H9 (cell line): Measurements from ENCODE around the gene VASN. TPM values are rescaled to one million over a fixed set of nuclear protein-coding genes. Genes with fewer than 3 reads are reported as not detected.

Experiments
- DNase-seq: peaks from one replicate; pipeline ENCODE4 v3.0.0-alpha.2; 2017
- H2AFZ ChIP-seq: one replicate; pipeline ENCODE4 v1.6.1; 2013; ENCODE audit warnings: mild to moderate bottlenecking, low read length, control low read depth, moderate library complexity
- H2AK5ac ChIP-seq: 2 replicates; pipeline ENCODE4 v1.6.1; 2013; ENCODE audit warnings: low read length, control low read depth, mixed read lengths; ENCODE audit not compliant: insufficient read length
- H2BK120ac ChIP-seq: one replicate; pipeline ENCODE4 v1.6.1; 2013; ENCODE audit warnings: low read depth, mild to moderate bottlenecking, low read length, control low read depth, inconsistent platforms; ENCODE audit not compliant: poor library complexity, severe bottlenecking
- H2BK12ac ChIP-seq: 2 replicates; pipeline ENCODE4 v1.6.1; 2013; ENCODE audit warnings: low read length, control low read depth, mixed read lengths, low read depth; ENCODE audit not compliant: insufficient read length
- H2BK15ac ChIP-seq: 2 replicates; pipeline ENCODE4 v1.6.1; 2013; ENCODE audit warnings: low read depth, low read length, control low read depth
- H2BK20ac ChIP-seq: one replicate; pipeline ENCODE4 v1.6.1; 2013; ENCODE audit warnings: low read depth, mild to moderate bottlenecking, low read length, control low read depth, inconsistent platforms; ENCODE audit not compliant: poor library complexity, severe bottlenecking
- H2BK5ac ChIP-seq: 2 replicates; pipeline ENCODE4 v1.6.1; 2013; ENCODE audit warnings: low read length, control low read depth, mixed read lengths; ENCODE audit not compliant: insufficient read length
- H3K14ac ChIP-seq: 2 replicates; pipeline ENCODE4 v1.6.1; 2013; ENCODE audit warnings: low read length, control low read depth; ENCODE audit not compliant: insufficient read depth
- H3K18ac ChIP-seq: 2 replicates; pipeline ENCODE4 v1.6.1; 2013; ENCODE audit warnings: low read depth, mild to moderate bottlenecking, mixed read lengths, low read length, control low read depth; ENCODE audit not compliant: insufficient read length
- H3K23ac ChIP-seq: 2 replicates; pipeline ENCODE4 v1.6.1; 2013; ENCODE audit warnings: low read length, control low read depth, mixed read lengths, low read depth; ENCODE audit not compliant: insufficient read length
- H3K23me2 ChIP-seq: 2 replicates; pipeline ENCODE4 v1.6.1; 2013; ENCODE audit warnings: low read depth, mild to moderate bottlenecking, mixed read lengths, low read length, control low read depth; ENCODE audit not compliant: insufficient read length, poor library complexity, severe bottlenecking
- H3K27ac ChIP-seq: 2 replicates; pipeline ENCODE4 v1.5.1; 2013; ENCODE audit warnings: low read length, control low read depth, mixed read lengths, low read depth; ENCODE audit not compliant: insufficient read length
- H3K27me3 ChIP-seq: 2 replicates; pipeline ENCODE4 v1.6.1; 2013; ENCODE audit warnings: low read length, control low read depth, inconsistent platforms; ENCODE audit not compliant: insufficient read depth
- H3K4ac ChIP-seq: 2 replicates; pipeline ENCODE4 v1.6.1; 2013; ENCODE audit warnings: low read depth, mild to moderate bottlenecking, control low read depth, inconsistent platforms, low read length, moderate library complexity
- H3K4me1 ChIP-seq: 2 replicates; pipeline ENCODE4 v1.6.1; 2013; ENCODE audit warnings: low read length, control low read depth, inconsistent platforms; ENCODE audit not compliant: insufficient read depth
- H3K4me2 ChIP-seq: 2 replicates; pipeline ENCODE4 v1.6.1; 2013; ENCODE audit warnings: low read length, control low read depth, mixed read lengths; ENCODE audit not compliant: insufficient read length, insufficient read depth
- H3K56ac ChIP-seq: 2 replicates; pipeline ENCODE4 v1.6.1; 2013; ENCODE audit warnings: low read depth, mild to moderate bottlenecking, mixed read lengths, low read length, control low read depth; ENCODE audit not compliant: insufficient read length
- H3K79me1 ChIP-seq: 2 replicates; pipeline ENCODE4 v1.6.1; 2013; ENCODE audit warnings: low read depth, mild to moderate bottlenecking, moderate library complexity, low read length, control low read depth, inconsistent platforms; ENCODE audit not compliant: insufficient read depth, poor library complexity, severe bottlenecking
- H3K79me2 ChIP-seq: 2 replicates; pipeline ENCODE4 v1.6.1; 2013; ENCODE audit warnings: low read length, control low read depth, inconsistent platforms; ENCODE audit not compliant: insufficient read depth
- H3K9ac ChIP-seq: 2 replicates; pipeline ENCODE4 v1.6.1; 2013; ENCODE audit warnings: low read length, control low read depth, mixed read lengths; ENCODE audit not compliant: insufficient read length; ENCODE audit errors: extremely low read depth
- H3K9me3 ChIP-seq: one replicate; pipeline ENCODE4 v1.6.1; 2013; ENCODE audit warnings: low read depth, low read length, inconsistent platforms; ENCODE audit not compliant: control insufficient read depth
- H3T11ph ChIP-seq: one replicate; pipeline ENCODE4 v1.6.1; 2013; ENCODE audit warnings: mild to moderate bottlenecking, low read length, control low read depth, inconsistent platforms
- H4K20me1 ChIP-seq: one replicate; pipeline ENCODE4 v1.6.1; 2013; ENCODE audit not compliant: control insufficient read depth, insufficient read length, insufficient read depth
- H4K5ac ChIP-seq: 2 replicates; pipeline ENCODE4 v1.6.1; 2013; ENCODE audit warnings: low read depth, mild to moderate bottlenecking, mixed read lengths, low read length, control low read depth; ENCODE audit not compliant: insufficient read length
- H4K8ac ChIP-seq: replicated peaks from 2 replicates; pipeline ENCODE4 v1.6.1; 2013; ENCODE audit warnings: low read length, control low read depth, mixed read lengths, low read depth; ENCODE audit not compliant: insufficient read length
- H4K91ac ChIP-seq: 2 replicates; pipeline ENCODE4 v1.6.1; 2013; ENCODE audit warnings: low read depth, mild to moderate bottlenecking, moderate library complexity, mixed read lengths, low read length, control low read depth; ENCODE audit not compliant: insufficient read length
- H3K27ac Mint-ChIP-seq, 3 experiments: 2 replicates in 2 of 3; 3 replicates in 1 of 3; pipeline ENCODE4 v1.8.0; 2020 to 2021; ENCODE audit warnings: mixed read lengths in 3 of 3, mild to moderate bottlenecking in 1 of 3, moderate library complexity in 1 of 3
- H3K27me3 Mint-ChIP-seq: 2 replicates; pipeline ENCODE4 v1.8.0; 2021; ENCODE audit warnings: low read depth, mild to moderate bottlenecking, moderate library complexity, mixed read lengths
- H3K36me3 Mint-ChIP-seq, 3 experiments: 2 replicates in 2 of 3; 3 replicates in 1 of 3; pipeline ENCODE4 v1.8.0; 2020 to 2021; ENCODE audit warnings: low read depth in 3 of 3, mixed read lengths in 3 of 3; ENCODE audit not compliant: insufficient read depth in 1 of 3
- H3K4me1 Mint-ChIP-seq, 2 experiments: 2 replicates each; pipeline ENCODE4 v1.8.0; 2020; ENCODE audit warnings: mixed read lengths in 2 of 2
- H3K4me3 Mint-ChIP-seq, 2 experiments: 2 replicates in 1 of 2; 3 replicates in 1 of 2; pipeline ENCODE4 v1.8.0; 2020 to 2021; ENCODE audit warnings: mild to moderate bottlenecking in 2 of 2, mixed read lengths in 2 of 2, moderate library complexity in 1 of 2
- H3K9me3 Mint-ChIP-seq, 2 experiments: 2 replicates in 1 of 2; 3 replicates in 1 of 2; pipeline ENCODE4 v1.8.0; 2020; ENCODE audit warnings: mild to moderate bottlenecking in 2 of 2, mixed read lengths in 2 of 2, moderate library complexity in 1 of 2
- WGBS: extraction: QIAGEN DNeasy Blood & Tissue Kit; methylation state at CpG from one replicate; pipeline ENCODE4 v1.1.7; 2013; ENCODE audit warnings: missing lambda C conversion rate, low lambda C conversion rate, mixed read lengths; ENCODE audit not compliant: insufficient read length; ENCODE audit errors: extremely low coverage; 5-methylcytosine and 5-hydroxymethylcytosine counted together
- total RNA-seq: library from RNA; stranded (reverse); gene quantifications from 2 replicates; pipeline ENCODE4 v1.2.1, GENCODE V29; 2021
- TF ChIP-seq, protein P1 (sequence below): fragments of 200-600 bp; sonication (generic); conservative IDR thresholded peaks from 3 replicates; pipeline ENCODE4 v1.8.0; 2021; ENCODE audit warnings: antibody characterized with exemption, mild to moderate bottlenecking

VASN gene
- total RNA-seq, 1 experiment from 2014 or later = 11.0 TPM

DNA sequence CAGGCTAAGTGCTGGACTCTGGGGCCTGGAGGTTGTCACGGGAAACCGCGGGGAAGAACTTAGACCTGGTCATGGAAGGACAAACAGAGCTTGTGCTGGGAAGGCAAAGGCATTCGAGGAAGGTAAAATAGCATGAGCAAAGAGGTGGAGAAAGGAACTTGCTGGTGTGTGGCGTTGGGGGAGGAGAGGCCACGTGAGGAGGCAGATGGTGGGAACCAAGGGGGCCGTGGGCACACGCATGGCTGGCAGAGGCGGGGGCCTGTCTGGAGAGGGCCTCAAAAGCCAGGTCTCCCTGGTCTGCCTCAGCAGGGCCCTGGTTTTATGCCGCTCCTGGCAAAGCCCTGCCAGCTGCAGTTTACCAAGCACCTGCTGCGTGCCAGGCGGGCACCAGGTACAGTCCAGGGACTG lies 29.4 kb downstream of the VASN start:
- Histone ChIP-seq H3K27ac (no peak overlapping the region), H3K79me1 (no peaks in the 10 kb centered on the region), H3K56ac (no peak overlapping the region), H3K27me3 (no peaks in the 10 kb centered on the region), H4K91ac (no peak overlapping the region), H3K23me2 (no peaks in the 10 kb centered on the region), H3K4ac (no peak overlapping the region), H2BK120ac (no peak overlapping the region), H3K9ac (no peak overlapping the region), H2BK20ac (no peak overlapping the region), H4K8ac (no peak overlapping the region), H4K5ac (no peak overlapping the region), H2BK15ac (no peak overlapping the region), H3K4me1 (no peaks in the 10 kb centered on the region), H2AK5ac (no peak overlapping the region), H2AFZ (no peak overlapping the region), H3K4me2 (no peak overlapping the region), H3K18ac (no peak overlapping the region), H3K14ac (no peak overlapping the region), H3K23ac (no peak overlapping the region), H3K79me2 (no peaks in the 10 kb centered on the region), H4K20me1 (no peaks in the 10 kb centered on the region), H3K9me3 (no peaks in the 10 kb centered on the region), H3T11ph (no peak overlapping the region), H2BK12ac (no peak overlapping the region), H2BK5ac (no peak overlapping the region)
- Mint-ChIP-seq H3K4me3 (no peak overlapping the region), H3K4me1 (peaks cover 6 to 8% of the 10 kb centered on the region in 2 experiments), H3K27ac (peak overlapping the region in 2 of 3 experiments; percentile 1 to 90; a peak in 5 of 7 replicates), H3K36me3 (peaks cover 0 to 12% (median 0%) of the 10 kb centered on the region in 3 experiments; a peak in 3 of 7 replicates), H3K9me3 (no peaks in the 10 kb centered on the region; a peak in 2 of 5 replicates), H3K27me3 (no peaks in the 10 kb centered on the region)
- no CpG with 5 or more reads among the region's 12 CpGs for WGBS
- TF ChIP-seq, protein P1, sequence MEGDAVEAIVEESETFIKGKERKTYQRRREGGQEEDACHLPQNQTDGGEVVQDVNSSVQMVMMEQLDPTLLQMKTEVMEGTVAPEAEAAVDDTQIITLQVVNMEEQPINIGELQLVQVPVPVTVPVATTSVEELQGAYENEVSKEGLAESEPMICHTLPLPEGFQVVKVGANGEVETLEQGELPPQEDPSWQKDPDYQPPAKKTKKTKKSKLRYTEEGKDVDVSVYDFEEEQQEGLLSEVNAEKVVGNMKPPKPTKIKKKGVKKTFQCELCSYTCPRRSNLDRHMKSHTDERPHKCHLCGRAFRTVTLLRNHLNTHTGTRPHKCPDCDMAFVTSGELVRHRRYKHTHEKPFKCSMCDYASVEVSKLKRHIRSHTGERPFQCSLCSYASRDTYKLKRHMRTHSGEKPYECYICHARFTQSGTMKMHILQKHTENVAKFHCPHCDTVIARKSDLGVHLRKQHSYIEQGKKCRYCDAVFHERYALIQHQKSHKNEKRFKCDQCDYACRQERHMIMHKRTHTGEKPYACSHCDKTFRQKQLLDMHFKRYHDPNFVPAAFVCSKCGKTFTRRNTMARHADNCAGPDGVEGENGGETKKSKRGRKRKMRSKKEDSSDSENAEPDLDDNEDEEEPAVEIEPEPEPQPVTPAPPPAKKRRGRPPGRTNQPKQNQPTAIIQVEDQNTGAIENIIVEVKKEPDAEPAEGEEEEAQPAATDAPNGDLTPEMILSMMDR = no peak
- DNase-seq = no peak
